ENCODE results near the gene P2RX5.

DNA sequence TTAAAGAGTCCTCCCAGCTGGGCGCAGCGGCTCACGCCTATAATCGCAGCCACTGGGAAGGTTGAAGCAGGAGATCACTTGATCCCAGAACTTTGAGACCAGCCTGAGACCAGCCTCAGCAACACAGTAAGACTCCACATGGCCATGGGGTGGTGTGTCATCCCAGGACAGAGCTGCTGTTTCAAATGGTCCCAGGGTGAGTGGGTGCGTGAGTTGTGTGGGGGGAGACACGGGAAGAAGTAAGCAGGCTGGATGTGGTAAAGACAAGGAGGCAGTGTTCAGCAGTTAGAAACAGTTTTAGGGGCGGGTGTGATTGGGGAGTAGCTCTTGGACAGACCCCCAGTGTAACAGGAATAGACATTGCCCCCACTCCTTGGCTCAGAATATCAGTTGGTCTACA, 63.7 kb downstream of the P2RX5 start:
- TF ChIP-seq ZNF384 (IDR thresholded peaks at IDR 0.05): no peak
- no peak for TF ChIP-seq SUZ12 (IDR thresholded peaks at IDR 0.05)
- TF ChIP-seq L3MBTL2 (conservative IDR thresholded peaks at IDR 0.05): no peak
- no peak for TF ChIP-seq SP1 (IDR thresholded peaks at IDR 0.05)
- no peak for TF ChIP-seq FOXK2 (IDR thresholded peaks at IDR 0.05)

Data from HEK293T (cell line).